SH-SY5Y (cell line): ENCODE data around the gene PRDM15.

ENCODE experiments used
- GATA2 ChIP-seq: IDR thresholded peaks from 2 replicates; pipeline ENCODE4 v1.6.1; 2011; ENCODE audit warnings: mild to moderate bottlenecking, low read depth, low read length
- GATA3 ChIP-seq: IDR thresholded peaks from 2 replicates; pipeline ENCODE4 v1.6.1; 2011; ENCODE audit warnings: low read depth, mild to moderate bottlenecking, low read length, moderate library complexity

The PRDM15 gene

DNA sequence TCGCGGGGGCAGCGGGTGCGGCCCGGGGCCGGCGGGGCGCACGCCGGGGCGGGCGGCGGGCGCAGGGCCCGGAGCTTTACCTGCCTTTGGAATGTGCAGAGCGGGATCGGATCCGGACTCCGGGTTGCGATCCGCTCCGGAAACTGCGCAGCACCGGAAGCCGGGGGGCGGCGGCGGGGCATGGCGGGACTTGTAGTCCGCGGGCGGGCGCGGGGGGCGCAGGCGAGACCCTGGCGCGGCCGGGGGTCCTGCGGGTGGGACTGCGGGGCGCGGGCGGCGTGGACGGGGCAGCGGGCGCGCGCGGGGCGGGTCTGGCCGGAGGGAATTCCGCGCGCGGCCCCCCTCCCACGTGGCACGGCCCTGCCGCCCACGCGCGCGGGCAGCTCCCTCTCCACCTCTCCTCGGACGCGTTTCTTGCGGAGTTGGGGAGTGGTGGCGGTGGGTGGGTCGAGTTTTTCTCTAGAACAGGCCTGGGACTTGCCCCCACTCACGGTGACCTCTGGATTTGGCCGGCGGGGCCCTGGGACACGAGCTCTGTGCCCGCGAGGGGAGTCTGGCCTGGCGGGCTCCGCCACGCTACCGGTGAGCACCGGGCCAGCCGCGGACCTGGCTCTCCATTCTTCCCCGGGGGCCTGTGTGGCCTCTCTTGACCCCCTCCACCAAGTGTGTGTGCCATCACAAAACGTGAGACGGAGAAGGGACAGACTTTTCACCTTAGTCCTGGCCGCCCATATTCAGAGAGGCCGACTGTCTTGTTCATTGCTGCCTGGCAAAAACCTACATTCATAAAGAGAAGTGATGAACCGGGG, at the start of gene PRDM15:
Gene PRDM15, minus strand, starts transcription at position 155 of the 809 bp plus-strand sequence. CDS start 18,981 bp downstream, outside the sequence.
- TF ChIP-seq GATA3 (no peak), GATA2 (no peak)

- TF ChIP-seq GATA2 (no peak), GATA3 (no peak)
Measured at GRCh38 chr21:41928621-41929220, 49.6 kb upstream of the PRDM15 start.

GRCh38 chr21:41927727-41928409, 48.7 kb upstream of the PRDM15 start:
- TF ChIP-seq GATA2 (no peak), GATA3 (no peak)

DNA sequence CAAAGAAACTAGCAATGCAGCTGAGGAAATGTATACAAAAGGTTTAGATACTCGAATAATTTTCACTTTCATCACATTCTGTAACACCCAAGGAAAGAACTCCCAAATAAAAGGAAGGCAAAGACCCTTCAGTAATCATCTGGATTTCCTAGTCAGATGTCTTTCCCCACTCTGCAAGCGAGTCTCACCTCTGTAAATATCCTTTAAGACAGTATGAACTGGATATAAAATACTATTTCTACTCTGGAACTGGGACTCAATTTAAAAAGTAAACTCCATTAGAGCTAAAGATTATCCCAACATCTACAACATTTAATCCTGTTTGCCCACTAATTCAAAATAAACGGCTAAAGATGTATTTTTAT, 47.6 kb upstream of the PRDM15 start:
- TF ChIP-seq GATA3: no peak
- TF ChIP-seq GATA2: no peak

GRCh38 chr21:41926117-41926806, 47.1 kb upstream of the PRDM15 start:
- TF ChIP-seq GATA3: no peak
- no peak for TF ChIP-seq GATA2

- no peak for TF ChIP-seq GATA2
- no peak for TF ChIP-seq GATA3
Measured at GRCh38 chr21:41925767-41926116, 46.6 kb upstream of the PRDM15 start.

- TF ChIP-seq GATA3 (no peak), GATA2 (no peak)
Measured at GRCh38 chr21:41924368-41924754, 45.2 kb upstream of the PRDM15 start.

DNA sequence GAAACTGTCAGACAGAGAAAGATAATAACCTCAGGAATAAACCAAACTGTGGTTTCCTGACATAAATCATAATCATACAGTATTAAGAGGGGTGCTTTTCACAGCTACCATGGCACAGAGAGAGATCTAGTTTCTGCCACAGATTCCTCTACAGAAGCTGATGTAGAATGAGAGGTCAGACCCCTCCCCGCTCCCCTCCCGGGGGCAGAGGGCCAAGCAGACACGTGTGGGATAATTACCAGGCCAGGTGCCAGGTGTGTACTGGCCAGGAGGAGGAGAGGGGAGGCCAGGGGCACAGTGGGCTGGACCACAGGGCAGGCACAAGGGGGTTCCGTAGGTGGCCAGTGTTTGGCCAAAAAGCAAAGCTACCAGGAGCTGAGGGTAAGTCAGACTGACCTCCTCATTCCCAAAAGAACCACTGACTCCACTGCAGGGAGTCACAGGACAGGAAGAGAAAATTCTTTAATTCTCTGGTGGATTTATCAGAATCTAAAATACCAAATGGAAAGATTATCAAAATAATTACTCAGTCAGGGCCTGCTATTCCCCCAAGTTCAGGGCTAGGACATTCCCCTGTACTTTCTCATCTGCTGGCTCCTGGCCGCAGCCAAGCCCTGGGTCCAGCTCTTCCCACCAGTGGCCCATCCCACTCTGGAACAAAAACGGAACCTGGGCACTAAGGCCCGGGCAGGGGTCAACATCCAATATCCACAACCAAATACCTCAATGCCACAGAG, 44.7 kb upstream of the PRDM15 start:
- TF ChIP-seq GATA3 (no peak), GATA2 (no peak)

- no peak for TF ChIP-seq GATA3
- no peak for TF ChIP-seq GATA2
Measured at GRCh38 chr21:41923186-41923585, 44.0 kb upstream of the PRDM15 start.

GRCh38 chr21:41921021-41921420, 41.9 kb upstream of the PRDM15 start:
- TF ChIP-seq GATA2 (no peak), GATA3 (no peak)

DNA sequence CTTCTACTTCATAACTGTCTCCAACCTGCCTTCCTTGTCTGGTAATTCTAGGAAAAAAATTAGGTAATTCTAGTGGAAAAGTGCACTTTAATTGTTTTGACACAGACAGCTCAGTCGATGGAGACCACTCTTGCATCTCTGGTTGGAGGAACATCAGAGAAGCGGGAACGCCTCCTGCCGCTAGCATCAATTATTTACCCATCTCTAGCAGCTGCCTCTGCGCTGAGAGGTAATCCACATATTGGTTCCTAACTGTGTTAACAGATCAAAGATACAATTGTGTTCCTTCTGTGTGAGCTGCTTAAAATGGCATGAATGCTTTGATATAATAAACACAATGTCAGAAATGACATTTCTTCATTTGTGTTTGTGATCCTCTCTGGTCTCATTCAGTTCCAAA, 41.3 kb upstream of the PRDM15 start:
- TF ChIP-seq GATA2 (no peak), GATA3 (no peak)

DNA sequence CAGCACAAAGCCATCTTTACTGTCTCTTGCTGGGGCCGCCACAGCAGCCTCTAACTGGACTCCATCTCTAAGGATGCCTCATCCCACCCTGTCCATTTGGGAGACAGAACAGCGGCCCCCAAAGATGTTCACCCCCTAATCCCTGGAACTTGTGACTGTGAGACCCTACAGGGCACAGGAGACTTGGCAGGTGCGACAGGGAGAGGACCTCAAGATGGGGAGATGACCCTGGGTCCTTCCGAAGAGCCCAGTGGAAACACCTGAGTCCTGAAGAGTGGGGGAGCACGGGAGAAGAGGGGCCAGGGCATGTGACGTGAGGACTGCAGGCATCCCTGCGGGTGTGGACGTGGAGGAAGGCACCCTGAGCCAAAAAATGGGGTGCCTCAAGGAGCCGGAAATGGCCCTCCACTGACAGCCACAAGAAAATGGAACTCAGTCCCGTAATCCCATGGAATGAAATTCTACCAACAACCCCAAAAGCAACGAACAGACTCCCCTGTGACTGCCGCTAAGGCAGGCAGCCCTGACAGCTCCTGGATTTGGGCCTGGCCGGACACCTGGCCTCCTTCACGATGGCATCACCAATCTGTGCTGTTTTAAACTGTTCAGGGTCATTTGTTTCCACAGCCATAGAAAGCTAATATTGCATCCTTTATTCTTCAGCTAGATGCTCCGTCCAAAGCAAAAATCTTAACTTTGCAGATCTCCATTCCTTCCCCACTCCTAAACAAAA, 40.7 kb upstream of the PRDM15 start:
- TF ChIP-seq GATA2 (no peak), GATA3 (no peak)
